ENCODE data around the gene SGPP1. TPM values are rescaled to one million over a fixed set of nuclear protein-coding genes. Genes with fewer than 3 reads are reported as not detected.

SGPP1 gene
- total RNA-seq, 1 experiment from 2014 or later: 17.7 TPM

GRCh38 chr14:63764620-63765139, 36.8 kb upstream of the SGPP1 start:
- Histone ChIP-seq H3K36me3 (ENCODE audit: control insufficient read depth in 1 of 2, insufficient read depth in 2 of 2, low read length in 2 of 2) (no peaks in the 10 kb centered on the region), H3K4me2 (ENCODE audit: low read length) (no peak overlapping the region), H3K27ac (ENCODE audit: low read depth, low read length) (no peak overlapping the region), H3K9me3 (ENCODE audit: control insufficient read depth in 1 of 2, insufficient read depth in 1 of 2, low read depth in 1 of 2, low read length in 2 of 2) (no peaks in the 10 kb centered on the region), H3K4me1 (ENCODE audit: control insufficient read depth in 1 of 2, insufficient read depth in 2 of 2, low read length in 2 of 2) (no peaks in the 10 kb centered on the region), H3K9ac (ENCODE audit: low read length) (no peak overlapping the region), H2AFZ (ENCODE audit: low read depth, low read length, poor library complexity, severe bottlenecking) (no peak overlapping the region), H3K79me2 (ENCODE audit: insufficient read depth, low read length) (no peaks in the 10 kb centered on the region), H3K4me3 (replicated peaks in 1 of 2; ENCODE audit: low read depth in 1 of 2, low read length in 2 of 2) (no peak overlapping the region), H3K9me2 (ENCODE audit: insufficient read depth) (no peaks in the 10 kb centered on the region), H4K20me1 (ENCODE audit: insufficient read depth) (no peaks in the 10 kb centered on the region), H3K27me3 (ENCODE audit: insufficient read depth, low read length) (no peaks in the 10 kb centered on the region)
- intact Hi-C loops (cut with micrococcal nuclease): no loop called here
- POLR2A ChIA-PET: no interaction called here
- CTCF ChIA-PET: no interaction called here
- DNase-seq (ENCODE audit: low read depth, low spot score) (no peak), ATAC-seq (no peak)
- TF ChIP-seq SIN3A (IDR thresholded peaks at IDR 0.05; ENCODE audit: low read depth): no peak
- no peak for TF ChIP-seq JUND (IDR thresholded peaks at IDR 0.05)
- no peak for TF ChIP-seq TCF7L2 (IDR thresholded peaks at IDR 0.05; ENCODE audit: borderline replicate concordance, extremely low read depth, insufficient read depth, insufficient read length)
- no peak for TF ChIP-seq ZFX (IDR thresholded peaks at IDR 0.05)
- TF ChIP-seq ZNF274 (IDR thresholded peaks at IDR 0.05; ENCODE audit: low read depth, low read length): no peak
- no peak for TF ChIP-seq RAD21 (IDR thresholded peaks at IDR 0.05; ENCODE audit: low read depth)
- TF ChIP-seq ZBTB33 (IDR thresholded peaks at IDR 0.05; ENCODE audit: extremely low read depth, insufficient replicate concordance, low read length): no peak
- no peak for TF ChIP-seq SP1 (IDR thresholded peaks at IDR 0.05; ENCODE audit: low read depth)
- TF ChIP-seq EZH2phosphoT487 (IDR thresholded peaks at IDR 0.05; ENCODE audit: borderline replicate concordance): no peak
- TF ChIP-seq SRF (IDR thresholded peaks at IDR 0.05; ENCODE audit: low read depth): no peak
- BruUV-seq (replicated peaks): no TSS peak
- RAD21 ChIA-PET (ENCODE audit: low non-redundant PET in 1 of 2, low total read pairs in 2 of 2, uncharacterized antibody in 2 of 2, unreplicated experiment in 2 of 2): no interaction called here

Measured in HCT116 (cell line).